ENCODE data around the gene SLC28A1.
"Not testable (repeated sequence)": the region's sequence is repeated elsewhere in the genome, so short reads cannot be mapped to it uniquely, and the experiment has no call there.

Gene SLC28A1

GRCh38 chr15:84913360-84913723 lies 28.9 kb downstream of the SLC28A1 start:
- DNase-seq, result no peak

- no peak for DNase-seq
These were observed 29.9 kb downstream of the SLC28A1 start for GRCh38 chr15:84914351-84914750.

GRCh38 chr15:84914909-84915605 lies 30.6 kb downstream of the SLC28A1 start:
- DNase-seq, result peak in 1 of 5 donors; percentile 71

- no peak for DNase-seq
These were observed 31.1 kb downstream of the SLC28A1 start for GRCh38 chr15:84915606-84915958.

GRCh38 chr15:84917452-84917851 lies 33.0 kb downstream of the SLC28A1 start:
- DNase-seq, result no peak

- no peak for DNase-seq
These were observed 34.7 kb downstream of the SLC28A1 start for GRCh38 chr15:84919106-84919667.

GRCh38 chr15:84921121-84921520 lies 36.7 kb downstream of the SLC28A1 start:
- no peak for DNase-seq

GRCh38 chr15:84922530-84922929 lies 38.1 kb downstream of the SLC28A1 start:
- DNase-seq, result no peak

GRCh38 chr15:84924077-84924731 lies 39.7 kb downstream of the SLC28A1 start:
- no peak for DNase-seq

GRCh38 chr15:84924821-84925569 lies 40.5 kb downstream of the SLC28A1 start:
- DNase-seq, result not testable (repeated sequence)

GRCh38 chr15:84925906-84926305 lies 41.4 kb downstream of the SLC28A1 start:
- DNase-seq, result no peak

- no peak for DNase-seq
These were observed 42.2 kb downstream of the SLC28A1 start for GRCh38 chr15:84926491-84927230.

- no peak for DNase-seq
These were observed 44.3 kb downstream of the SLC28A1 start for GRCh38 chr15:84928843-84929168.

GRCh38 chr15:84929795-84930603 lies 45.5 kb downstream of the SLC28A1 start:
- DNase-seq, result no peak

GRCh38 chr15:84934942-84935729 lies 50.7 kb downstream of the SLC28A1 start:
- DNase-seq, result no peak

- DNase-seq, result no peak
These were observed 52.7 kb downstream of the SLC28A1 start for GRCh38 chr15:84937144-84937543.

GRCh38 chr15:84938726-84939125 lies 54.3 kb downstream of the SLC28A1 start:
- no peak for DNase-seq

- no peak for DNase-seq
These were observed 55.9 kb downstream of the SLC28A1 start for GRCh38 chr15:84940399-84940798.

GRCh38 chr15:84942456-84942855 lies 58.0 kb downstream of the SLC28A1 start:
- no peak for DNase-seq

GRCh38 chr15:84944311-84944710 lies 59.8 kb downstream of the SLC28A1 start:
- DNase-seq, result no peak

GRCh38 chr15:84944861-84945260 lies 60.4 kb downstream of the SLC28A1 start:
- DNase-seq, result no peak
